ENCODE data around the gene CREB3L2.

GRCh38 chr7:137962875-137963507 lies 38.9 kb downstream of the CREB3L2 start:
- no peak for TF ChIP-seq FOSL1 (IDR thresholded peaks at IDR 0.05; ENCODE audit: low read depth)
- TF ChIP-seq MAX (IDR thresholded peaks at IDR 0.05), result no peak
- no peak for TF ChIP-seq YY1 (IDR thresholded peaks at IDR 0.05; ENCODE audit: extremely low read depth, insufficient replicate concordance, low read depth, low read length)
- TF ChIP-seq CTCF (IDR thresholded peaks at IDR 0.05 in 2 of 3, conservative IDR thresholded peaks at IDR 0.05 in 1 of 3; ENCODE audit: borderline replicate concordance in 1 of 3, insufficient read depth in 1 of 3, low read depth in 2 of 3, low read length in 2 of 3), result no peak
- TF ChIP-seq REST (IDR thresholded peaks at IDR 0.05; ENCODE audit: low read depth), result no peak
- no peak for TF ChIP-seq POLR2AphosphoS5 (IDR thresholded peaks at IDR 0.05; ENCODE audit: low read depth, low read length)
- no peak for TF ChIP-seq POLR2A (IDR thresholded peaks at IDR 0.05; ENCODE audit: borderline replicate concordance, extremely low read depth, insufficient read depth, insufficient read length)

Measured in HCT116 (cell line).